Neural crest cell (in vitro differentiated cells): ENCODE data around the gene STPG2. TPM values are rescaled to one million over a fixed set of nuclear protein-coding genes. Genes with fewer than 3 reads are reported as not detected.

Experiments
- DNase-seq: peaks from one replicate; pipeline ENCODE4 v3.0.0; 2021; ENCODE audit warnings: low read depth, mixed read lengths, low spot score
- H3K27ac Mint-ChIP-seq: one replicate; pipeline ENCODE4 v1.8.0; 2021; ENCODE audit warnings: mild to moderate bottlenecking, mixed read lengths; ENCODE audit not compliant: unreplicated experiment
- H3K27me3 Mint-ChIP-seq: 2 replicates; pipeline ENCODE4 v1.8.0; 2021; ENCODE audit warnings: low read depth, mild to moderate bottlenecking, mixed read lengths
- H3K36me3 Mint-ChIP-seq: 2 replicates; pipeline ENCODE4 v1.8.0; 2021; ENCODE audit warnings: low read depth, mild to moderate bottlenecking, mixed read lengths
- H3K4me1 Mint-ChIP-seq: 2 replicates; pipeline ENCODE4 v1.8.0; 2021; ENCODE audit warnings: mixed read lengths
- H3K4me3 Mint-ChIP-seq: one replicate; pipeline ENCODE4 v1.8.0; 2021; ENCODE audit warnings: mild to moderate bottlenecking, mixed read lengths
- H3K9me3 Mint-ChIP-seq: 2 replicates; pipeline ENCODE4 v1.8.0; 2021; ENCODE audit warnings: mixed read lengths
- total RNA-seq: library from RNA; stranded (reverse); gene quantifications from 2 replicates; pipeline ENCODE4 v1.2.1, GENCODE V29; 2021
- TF ChIP-seq, protein P1 (sequence below): fragments of 200-600 bp; sonication (generic); conservative IDR thresholded peaks from 2 replicates; pipeline ENCODE4 v1.5.0; 2021; ENCODE audit warnings: antibody characterized with exemption, mild to moderate bottlenecking

STPG2 gene
- total RNA-seq, 1 donor from 2014 or later, result 0.21 TPM

DNA sequence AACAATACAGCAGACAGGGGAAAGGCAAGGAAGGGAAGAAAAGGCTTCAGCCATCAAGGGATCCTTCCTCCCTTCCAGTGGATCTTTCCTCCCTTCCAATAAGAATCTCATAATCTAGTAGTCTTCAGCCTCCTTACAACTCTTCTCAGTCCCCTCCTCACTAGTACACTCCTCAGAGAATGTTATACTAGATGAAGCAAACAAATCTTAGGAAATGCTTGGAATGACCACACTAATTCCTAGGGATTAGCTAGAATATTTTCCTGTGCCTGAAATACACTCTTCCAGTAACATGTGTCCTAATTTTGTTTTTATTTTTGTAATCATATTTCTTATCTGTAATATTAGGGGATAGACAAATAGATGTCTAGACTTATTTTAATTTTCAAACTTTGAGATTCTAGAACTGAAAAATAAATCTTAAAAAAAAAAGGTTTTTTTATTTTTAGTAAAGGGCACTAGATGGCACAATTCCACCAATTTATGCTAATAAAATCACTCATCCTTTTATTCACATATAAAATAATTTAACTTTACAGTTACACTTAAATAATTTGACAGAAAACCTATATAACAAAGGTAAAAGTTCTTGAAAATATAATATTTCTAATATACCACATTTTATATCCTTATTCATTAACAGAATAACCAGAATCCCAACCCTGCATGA, 7.0 kb upstream of the STPG2 start:
- DNase-seq, result no peak
- H3K36me3 Mint-ChIP-seq, result no peaks in the 10 kb centered on the region
- H3K4me1 Mint-ChIP-seq, result no peaks in the 10 kb centered on the region
- TF ChIP-seq, protein P1, sequence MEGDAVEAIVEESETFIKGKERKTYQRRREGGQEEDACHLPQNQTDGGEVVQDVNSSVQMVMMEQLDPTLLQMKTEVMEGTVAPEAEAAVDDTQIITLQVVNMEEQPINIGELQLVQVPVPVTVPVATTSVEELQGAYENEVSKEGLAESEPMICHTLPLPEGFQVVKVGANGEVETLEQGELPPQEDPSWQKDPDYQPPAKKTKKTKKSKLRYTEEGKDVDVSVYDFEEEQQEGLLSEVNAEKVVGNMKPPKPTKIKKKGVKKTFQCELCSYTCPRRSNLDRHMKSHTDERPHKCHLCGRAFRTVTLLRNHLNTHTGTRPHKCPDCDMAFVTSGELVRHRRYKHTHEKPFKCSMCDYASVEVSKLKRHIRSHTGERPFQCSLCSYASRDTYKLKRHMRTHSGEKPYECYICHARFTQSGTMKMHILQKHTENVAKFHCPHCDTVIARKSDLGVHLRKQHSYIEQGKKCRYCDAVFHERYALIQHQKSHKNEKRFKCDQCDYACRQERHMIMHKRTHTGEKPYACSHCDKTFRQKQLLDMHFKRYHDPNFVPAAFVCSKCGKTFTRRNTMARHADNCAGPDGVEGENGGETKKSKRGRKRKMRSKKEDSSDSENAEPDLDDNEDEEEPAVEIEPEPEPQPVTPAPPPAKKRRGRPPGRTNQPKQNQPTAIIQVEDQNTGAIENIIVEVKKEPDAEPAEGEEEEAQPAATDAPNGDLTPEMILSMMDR, result peak; percentile 62
- no peaks in the 10 kb centered on the region for H3K9me3 Mint-ChIP-seq
- peaks cover 11% of the 10 kb centered on the region for H3K27me3 Mint-ChIP-seq
- H3K27ac Mint-ChIP-seq, result no peak overlapping the region
- H3K4me3 Mint-ChIP-seq, result no peak overlapping the region

DNA sequence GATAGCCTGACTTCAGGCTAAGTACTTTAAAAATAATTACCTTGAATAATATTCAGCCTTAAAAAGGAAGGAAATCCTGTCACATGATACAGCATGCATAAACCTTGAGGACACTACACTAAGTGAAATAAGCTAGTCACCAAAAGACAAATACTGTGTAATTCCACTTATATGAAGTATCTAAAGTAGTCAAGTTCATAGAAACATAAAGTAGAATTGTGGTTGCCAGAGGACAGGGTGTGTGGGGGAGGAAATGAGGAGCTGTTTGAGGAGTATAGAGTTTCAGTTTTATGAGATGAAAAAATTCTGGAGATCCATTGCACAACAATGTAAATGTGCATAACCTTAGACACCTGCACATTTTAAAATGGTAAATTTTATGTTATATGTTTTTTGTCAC, 5.6 kb upstream of the STPG2 start:
- DNase-seq, result no peak
- H3K4me1 Mint-ChIP-seq, result peaks cover under 1% of the 10 kb centered on the region
- no peaks in the 10 kb centered on the region for H3K36me3 Mint-ChIP-seq
- TF ChIP-seq, protein P1, result no peak
- H3K27me3 Mint-ChIP-seq, result peaks cover 11% of the 10 kb centered on the region
- H3K4me3 Mint-ChIP-seq, result no peak overlapping the region
- no peak overlapping the region for H3K27ac Mint-ChIP-seq
- peaks cover 4% of the 10 kb centered on the region for H3K9me3 Mint-ChIP-seq

DNA sequence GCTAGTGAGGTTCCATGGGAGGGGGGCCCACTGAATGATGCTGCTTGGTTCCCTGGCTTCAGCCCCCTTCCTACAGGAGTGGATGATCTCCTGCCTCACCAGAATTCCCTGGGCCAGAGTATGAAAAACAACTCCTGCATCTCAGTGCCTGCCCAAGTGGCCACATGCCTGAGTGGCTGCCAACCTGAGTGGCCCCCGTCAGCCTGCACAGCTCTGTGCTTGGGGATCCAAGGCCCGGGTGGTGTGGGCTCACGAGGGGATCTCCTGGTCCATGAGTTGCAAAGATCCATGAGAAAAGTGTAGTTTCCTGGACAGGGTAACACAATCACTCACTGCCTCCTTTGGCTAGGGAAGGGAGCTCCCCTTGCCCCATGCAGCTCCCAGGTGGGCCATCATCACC, 17.1 kb downstream of the STPG2 start:
- TF ChIP-seq, protein P1, result no peak
- no peaks in the 10 kb centered on the region for H3K4me1 Mint-ChIP-seq
- H3K27me3 Mint-ChIP-seq, result no peaks in the 10 kb centered on the region
- no peak overlapping the region for H3K4me3 Mint-ChIP-seq
- no peak for DNase-seq
- H3K36me3 Mint-ChIP-seq, result peaks cover 3% of the 10 kb centered on the region
- peaks cover 2% of the 10 kb centered on the region for H3K9me3 Mint-ChIP-seq
- H3K27ac Mint-ChIP-seq, result no peak overlapping the region

DNA sequence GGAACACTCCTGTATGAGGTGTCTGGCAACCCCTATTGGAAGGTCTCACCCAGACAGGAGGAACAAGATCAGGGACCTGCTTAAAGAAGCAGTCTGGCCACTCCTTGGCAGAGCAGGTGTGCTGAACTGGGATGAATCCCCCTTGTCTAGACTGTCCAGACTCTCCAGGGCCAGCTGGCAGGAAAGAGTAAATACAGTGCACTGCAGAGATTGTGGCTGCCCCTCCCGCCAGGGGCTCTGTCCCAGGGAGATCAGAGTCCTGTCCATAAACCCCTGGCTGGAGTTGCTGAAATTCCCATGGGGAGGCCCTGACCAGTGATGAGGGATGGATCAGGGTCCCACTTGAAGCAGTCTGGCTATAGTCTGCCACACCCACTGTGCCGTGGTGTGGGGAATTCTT, 17.7 kb downstream of the STPG2 start:
- TF ChIP-seq, protein P1, result no peak
- Mint-ChIP-seq H3K36me3 (peaks cover 3% of the 10 kb centered on the region), H3K4me1 (no peaks in the 10 kb centered on the region), H3K9me3 (peaks cover 2% of the 10 kb centered on the region), H3K27me3 (no peaks in the 10 kb centered on the region), H3K27ac (no peak overlapping the region), H3K4me3 (no peak overlapping the region)
- DNase-seq, result no peak

DNA sequence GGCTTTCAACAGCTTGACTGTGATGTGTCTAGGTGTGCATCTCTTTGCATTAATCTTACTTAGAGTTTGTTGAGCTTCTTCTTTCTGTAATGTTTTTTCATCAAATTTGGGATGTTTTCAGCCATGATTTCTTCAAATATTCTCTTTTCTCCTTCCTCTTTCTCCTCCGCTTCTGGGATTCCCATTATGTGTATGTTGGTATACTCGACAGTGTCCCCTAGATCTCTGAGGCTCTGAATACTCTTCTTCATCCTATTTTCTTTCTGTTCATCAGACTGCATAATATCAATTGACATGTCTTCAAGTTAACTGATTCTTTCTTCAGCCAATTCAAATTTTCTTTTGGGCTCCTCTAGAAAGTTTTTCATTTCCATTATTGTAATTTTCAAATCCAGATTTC, 25.9 kb downstream of the STPG2 start:
- no peak for DNase-seq
- H3K27me3 Mint-ChIP-seq, result no peaks in the 10 kb centered on the region
- peaks cover 9% of the 10 kb centered on the region for H3K9me3 Mint-ChIP-seq
- TF ChIP-seq, protein P1, result no peak
- H3K27ac Mint-ChIP-seq, result no peak overlapping the region
- no peak overlapping the region for H3K4me3 Mint-ChIP-seq
- no peaks in the 10 kb centered on the region for H3K36me3 Mint-ChIP-seq
- no peaks in the 10 kb centered on the region for H3K4me1 Mint-ChIP-seq
